HCT116 (cell line): ENCODE measurements around the gene PLD1. TPM values are rescaled to one million over a fixed set of nuclear protein-coding genes. Genes with fewer than 3 reads are reported as not detected.
"Not testable (repeated sequence)": the region's sequence is repeated elsewhere in the genome, so short reads cannot be mapped to it uniquely, and the experiment has no call there.

Experiments
- ATAC-seq: fragments of 200-7000 bp; cut with Tn5 transposase; 2 replicates; pipeline ENCODE4 v1.9.1; 2020; ENCODE audit warnings: mild to moderate bottlenecking, moderate library complexity
- BruUV-seq: library from RNA; stranded (reverse); fragments of 400-500 nt; replicated peaks from 2 replicates; lab custom pipeline; 2021; lab: Mats Ljungman, UMichigan
- CTCF ChIA-PET: fragments of 300-600 bp; sonication (Branson Sonifier 250); formaldehyde crosslinking; loops from one replicate; lab custom pipeline; 2021; ENCODE audit warnings: antibody characterized with exemption; lab: Charles Lee
- POLR2A ChIA-PET: fragments of 300-600, 350-600 bp; sonication (Branson Sonifier 250); formaldehyde crosslinking; loops from one replicate; lab custom pipeline; 2021; ENCODE audit warnings: antibody characterized with exemption; lab: Charles Lee
- RAD21 ChIA-PET, 2 experiments: fragments of 300-600 bp; sonication (Branson Sonifier 250); formaldehyde crosslinking; loops; one replicate each; lab custom pipeline; 2023; ENCODE audit warnings: low total read pairs in 2 of 2; ENCODE audit not compliant: uncharacterized antibody in 2 of 2, unreplicated experiment in 2 of 2, low non-redundant PET in 1 of 2; lab: Charles Lee
- DNase-seq: peaks from one replicate; pipeline ENCODE4 v3.0.0-alpha.2; 2010; ENCODE audit warnings: low read depth, low spot score
- H2AFZ ChIP-seq: fragments of 200-600 bp; shearing (Covaris generic), sonication (generic); 2 replicates; pipeline ENCODE4 v1.6.1; 2017; ENCODE audit warnings: low read depth, mixed run types, mixed read lengths, antibody characterized with exemption, low read length; ENCODE audit not compliant: poor library complexity, severe bottlenecking
- H3K27ac ChIP-seq: 2 replicates; pipeline ENCODE4 v1.5.1; 2012; ENCODE audit warnings: low read depth, low read length
- H3K27me3 ChIP-seq: fragments of 200-600 bp; sonication (generic); 2 replicates; pipeline ENCODE4 v1.6.1; 2016; ENCODE audit warnings: mixed run types, low read length, mixed read lengths; ENCODE audit not compliant: insufficient read depth
- H3K36me3 ChIP-seq, 2 experiments: fragments of 200-500 bp in 1 of 2; fragments of 200-600 bp in 1 of 2; sonication (Bioruptor generic) in 1 of 2; sonication (generic) in 1 of 2; 2 replicates each; pipeline versions ENCODE4 v1.5.1 to v1.6.1; 2014 to 2016; ENCODE audit warnings: low read length in 2 of 2, inconsistent platforms in 1 of 2, mixed read lengths in 1 of 2, mixed run types in 1 of 2; ENCODE audit not compliant: insufficient read depth in 2 of 2, control insufficient read depth in 1 of 2
- H3K4me1 ChIP-seq, 2 experiments: fragments of 200-600 bp in 1 of 2; sonication (generic) in 1 of 2; 2 replicates each; pipeline versions ENCODE4 v1.5.1 to v1.6.1; 2012 to 2017; ENCODE audit warnings: low read length in 2 of 2, inconsistent platforms in 1 of 2, mild to moderate bottlenecking in 1 of 2, mixed read lengths in 1 of 2, mixed run types in 1 of 2, moderate library complexity in 1 of 2; ENCODE audit not compliant: insufficient read depth in 2 of 2, control insufficient read depth in 1 of 2
- H3K4me2 ChIP-seq: fragments of 200-600 bp; sonication (generic); 2 replicates; pipeline ENCODE4 v1.6.1; 2017; ENCODE audit warnings: mixed run types, low read length, mixed read lengths
- H3K4me3 ChIP-seq, 2 experiments: fragments of 200-600 bp in 1 of 2; sonication (generic) in 1 of 2; replicated peaks in 1 of 2; 2 replicates each; pipeline ENCODE4 v1.5.1; 2011 to 2016; ENCODE audit warnings: low read length in 2 of 2, control low read depth in 1 of 2, low read depth in 1 of 2, mild to moderate bottlenecking in 1 of 2, mixed read lengths in 1 of 2, mixed run types in 1 of 2
- H3K79me2 ChIP-seq: fragments of 200-600 bp; sonication (generic); 2 replicates; pipeline ENCODE4 v1.6.1; 2017; ENCODE audit warnings: mild to moderate bottlenecking, mixed run types, low read length, moderate library complexity, mixed read lengths; ENCODE audit not compliant: insufficient read depth
- H3K9ac ChIP-seq: fragments of 200-600 bp; sonication (generic); 2 replicates; pipeline ENCODE4 v1.6.1; 2016; ENCODE audit warnings: low read length, mixed read lengths
- H3K9me2 ChIP-seq: fragments of 200-600 bp; sonication (generic), shearing (Covaris generic); 2 replicates; pipeline ENCODE4 v1.6.1; 2017; ENCODE audit warnings: mixed run types, mild to moderate bottlenecking, moderate library complexity; ENCODE audit not compliant: insufficient read depth
- H3K9me3 ChIP-seq, 2 experiments: fragments of 200-500 bp in 1 of 2; fragments of 200-600 bp in 1 of 2; sonication (Bioruptor generic) in 1 of 2; sonication (generic) in 1 of 2; 2 replicates each; pipeline ENCODE4 v1.6.1; 2014 to 2017; ENCODE audit warnings: low read length in 2 of 2, mixed read lengths in 2 of 2, inconsistent platforms in 1 of 2, low read depth in 1 of 2, mild to moderate bottlenecking in 1 of 2, mixed run types in 1 of 2, moderate library complexity in 1 of 2; ENCODE audit not compliant: control insufficient read depth in 1 of 2, insufficient read depth in 1 of 2
- H4K20me1 ChIP-seq: fragments of 200-600 bp; sonication (generic), shearing (Covaris generic); 2 replicates; pipeline ENCODE4 v1.6.1; 2017; ENCODE audit warnings: mixed run types, mild to moderate bottlenecking, moderate library complexity; ENCODE audit not compliant: insufficient read depth
- CEBPB ChIP-seq: IDR thresholded peaks from 2 replicates; pipeline ENCODE4 v1.6.1; 2012; ENCODE audit warnings: low read depth
- EZH2 ChIP-seq: fragments of 200-600 bp; sonication (generic); IDR thresholded peaks from 2 replicates; pipeline ENCODE4 v1.6.1; 2017; ENCODE audit warnings: antibody characterized with exemption, mixed run types
- SIN3A ChIP-seq: IDR thresholded peaks from 2 replicates; pipeline ENCODE4 v1.6.1; 2012; ENCODE audit warnings: low read depth
- SP1 ChIP-seq: IDR thresholded peaks from 2 replicates; pipeline ENCODE4 v1.6.1; 2012; ENCODE audit warnings: low read depth
- ZNF274 ChIP-seq: fragments of 200-500 bp; sonication (Bioruptor generic); IDR thresholded peaks from 2 replicates; pipeline ENCODE4 v1.6.1; 2014; ENCODE audit warnings: mild to moderate bottlenecking, low read depth, low read length, inconsistent platforms
- intact Hi-C: fragments of 100-400 bp; cut with micrococcal nuclease; formaldehyde crosslinking; loops from 2 replicates; pipeline ENCODE4 v1.10.0; 2022
- total RNA-seq: library from RNA; stranded (reverse); gene quantifications from one replicate; pipeline ENCODE4 v1.2.1, GENCODE V29; 2021; ENCODE audit not compliant: unreplicated experiment
- TF ChIP-seq, protein P1 (sequence below): IDR thresholded peaks from 2 replicates; pipeline ENCODE4 v1.6.1; 2011; ENCODE audit warnings: mild to moderate bottlenecking, low read length, moderate library complexity; ENCODE audit not compliant: insufficient replicate concordance; ENCODE audit errors: extremely low read depth
- TF ChIP-seq, protein P2 (sequence below): IDR thresholded peaks from 2 replicates; pipeline ENCODE4 v1.6.1; 2012

The PLD1 gene
- total RNA-seq, 1 experiment from 2014 or later: 8.4 TPM

DNA sequence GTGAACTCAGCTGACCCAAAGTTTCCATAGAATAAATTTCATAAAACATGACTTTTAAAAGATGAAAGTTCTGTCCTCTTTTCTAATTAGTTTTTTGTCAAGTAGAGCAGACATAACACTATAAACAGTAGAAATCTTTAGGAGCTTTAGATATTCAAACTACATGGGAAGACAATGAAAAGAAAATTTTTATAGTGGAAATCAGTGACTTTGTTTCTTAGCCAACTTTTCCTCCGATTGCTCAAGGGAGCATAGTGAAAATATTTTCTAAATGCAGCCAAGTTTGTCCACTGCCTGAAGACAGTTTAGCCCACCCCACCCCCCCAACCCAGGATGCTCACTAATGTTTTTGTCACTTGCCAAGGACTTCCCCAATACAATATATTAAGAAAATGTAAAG, 114.9 kb downstream of the PLD1 start (continued):
- no peak for TF ChIP-seq EZH2
- TF ChIP-seq, protein P1, sequence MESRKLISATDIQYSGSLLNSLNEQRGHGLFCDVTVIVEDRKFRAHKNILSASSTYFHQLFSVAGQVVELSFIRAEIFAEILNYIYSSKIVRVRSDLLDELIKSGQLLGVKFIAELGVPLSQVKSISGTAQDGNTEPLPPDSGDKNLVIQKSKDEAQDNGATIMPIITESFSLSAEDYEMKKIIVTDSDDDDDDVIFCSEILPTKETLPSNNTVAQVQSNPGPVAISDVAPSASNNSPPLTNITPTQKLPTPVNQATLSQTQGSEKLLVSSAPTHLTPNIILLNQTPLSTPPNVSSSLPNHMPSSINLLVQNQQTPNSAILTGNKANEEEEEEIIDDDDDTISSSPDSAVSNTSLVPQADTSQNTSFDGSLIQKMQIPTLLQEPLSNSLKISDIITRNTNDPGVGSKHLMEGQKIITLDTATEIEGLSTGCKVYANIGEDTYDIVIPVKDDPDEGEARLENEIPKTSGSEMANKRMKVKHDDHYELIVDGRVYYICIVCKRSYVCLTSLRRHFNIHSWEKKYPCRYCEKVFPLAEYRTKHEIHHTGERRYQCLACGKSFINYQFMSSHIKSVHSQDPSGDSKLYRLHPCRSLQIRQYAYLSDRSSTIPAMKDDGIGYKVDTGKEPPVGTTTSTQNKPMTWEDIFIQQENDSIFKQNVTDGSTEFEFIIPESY: no peak

DNA sequence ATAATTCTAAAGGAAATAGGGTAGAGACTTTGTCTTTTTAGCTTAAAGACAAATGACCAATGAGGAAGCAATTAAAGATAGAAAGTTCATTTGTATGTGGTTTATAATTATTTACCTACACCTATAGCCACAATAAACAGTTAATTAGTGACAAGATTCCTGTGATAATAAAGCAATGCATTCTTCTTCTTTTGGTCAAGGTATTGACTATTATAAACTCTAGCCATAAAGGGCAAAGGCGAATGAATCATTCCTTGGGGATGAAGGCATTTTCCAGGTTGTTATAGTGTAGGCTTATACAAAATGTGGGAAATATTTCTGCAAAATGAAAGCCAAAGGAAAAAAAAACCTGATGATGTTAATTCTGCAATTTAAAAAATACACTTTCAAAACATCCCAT, 115.4 kb downstream of the PLD1 start:
- no peaks in the 10 kb centered on the region for H3K9me2 ChIP-seq
- no TSS peak for BruUV-seq
- TF ChIP-seq EZH2 (no peak), ZNF274 (no peak), CEBPB (no peak), SIN3A (no peak), SP1 (no peak)
- TF ChIP-seq, protein P2, sequence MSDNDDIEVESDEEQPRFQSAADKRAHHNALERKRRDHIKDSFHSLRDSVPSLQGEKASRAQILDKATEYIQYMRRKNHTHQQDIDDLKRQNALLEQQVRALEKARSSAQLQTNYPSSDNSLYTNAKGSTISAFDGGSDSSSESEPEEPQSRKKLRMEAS: no peak
- TF ChIP-seq, all 23 proteins: peak for 0
- CTCF ChIA-PET: no interaction called here
- no peaks in the 10 kb centered on the region for H3K36me3 ChIP-seq
- no peaks in the 10 kb centered on the region for H3K79me2 ChIP-seq
- H3K9me3 ChIP-seq: no peaks in the 10 kb centered on the region
- no peak for ATAC-seq
- no peak overlapping the region for H3K27ac ChIP-seq
- no peak overlapping the region for H2AFZ ChIP-seq
- no peak overlapping the region for H3K4me3 ChIP-seq
- intact Hi-C loops: no loop called here
- H4K20me1 ChIP-seq: no peaks in the 10 kb centered on the region
- RAD21 ChIA-PET: no interaction called here
- no peak overlapping the region for H3K9ac ChIP-seq
- H3K4me2 ChIP-seq: no peak overlapping the region
- no peak for DNase-seq
- H3K27me3 ChIP-seq: no peaks in the 10 kb centered on the region
- POLR2A ChIA-PET: no interaction called here
- H3K4me1 ChIP-seq: no peaks in the 10 kb centered on the region

DNA sequence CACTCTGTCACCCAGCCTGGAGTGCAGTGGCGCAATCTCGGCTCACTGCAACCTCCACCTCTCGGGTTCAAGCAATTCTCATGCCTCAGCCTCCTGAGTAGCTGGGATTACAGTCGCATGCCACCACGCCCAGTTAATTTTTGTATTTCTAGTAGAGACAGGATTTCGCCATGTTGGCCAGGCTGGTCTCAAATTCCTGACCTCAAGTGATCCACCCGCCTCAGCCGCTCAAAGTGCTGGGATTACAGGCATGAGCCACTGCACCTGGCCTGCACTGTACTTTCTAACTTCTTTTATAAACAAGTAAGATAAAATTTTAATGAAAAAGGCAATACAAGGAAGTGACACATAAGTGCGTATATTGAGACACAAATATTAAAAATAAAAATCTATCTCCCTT, 117.7 kb downstream of the PLD1 start:
- CTCF ChIA-PET: not testable (repeated sequence)

More for the DNA sequence above, 117.7 kb downstream of the PLD1 start:
- BruUV-seq, H2AFZ ChIP-seq, H3K4me3 ChIP-seq, POLR2A ChIA-PET, H3K4me1 ChIP-seq, H3K9ac ChIP-seq, ATAC-seq, H3K27ac ChIP-seq, H3K36me3 ChIP-seq, H3K9me3 ChIP-seq, H3K27me3 ChIP-seq, H3K79me2 ChIP-seq, H3K9me2 ChIP-seq, RAD21 ChIA-PET, H3K4me2 ChIP-seq, H4K20me1 ChIP-seq, intact Hi-C loops, DNase-seq: not testable (repeated sequence)
